Measurements from ENCODE around the gene SIL1. TPM values are rescaled to one million over a fixed set of nuclear protein-coding genes. Genes with fewer than 3 reads are reported as not detected.

SIL1 gene
- total and polyA plus RNA-seq, 2 of the 4 experiments (the other 2 are of a cell fraction) = 56.1 to 66.0 TPM

DNA sequence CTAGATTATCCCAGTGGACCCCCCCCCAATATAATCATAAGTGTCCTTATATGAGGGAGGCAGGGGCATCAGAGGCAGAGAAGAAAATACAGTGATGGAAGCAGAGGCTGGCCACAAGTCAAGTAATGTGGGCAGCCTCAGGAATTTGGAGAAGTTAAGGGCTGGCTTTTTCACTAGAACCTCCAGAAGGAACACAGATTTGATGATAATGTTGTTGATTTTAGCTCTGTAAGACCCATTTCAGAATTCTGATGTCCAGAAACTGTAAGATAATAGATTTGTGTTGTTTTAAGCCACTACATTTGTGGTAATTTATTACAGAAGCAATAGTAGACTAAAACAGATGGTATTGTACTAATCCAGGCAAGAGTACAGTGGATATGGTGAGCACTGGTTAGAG is 286.7 kb downstream of the SIL1 start:
- no peak overlapping the region for H3K4me3 ChIP-seq (ENCODE audit: insufficient read depth, low read depth, low read length)
- peaks cover 29% of the 10 kb centered on the region for H3K36me3 ChIP-seq (ENCODE audit: control insufficient read depth, insufficient read depth, low read length)
- H2BK5ac ChIP-seq (ENCODE audit: low read depth, low read length, poor library complexity, severe bottlenecking) = no peak overlapping the region
- in situ Hi-C loops (cut with MboI; ENCODE audit: low sequenced_read_pairs) = no loop called here
- ChIA-PET POLR2A (ENCODE audit: unreplicated experiment) (no interaction called here), CTCF (no interaction called here)
- no peaks in the 10 kb centered on the region; the same call in 1 of the 2 replicates for H3K4me1 ChIP-seq (ENCODE audit: control insufficient read depth, insufficient read depth, low read length)
- peak; percentile 49; the same call in 1 of the 2 replicates for ATAC-seq (ENCODE audit: low read depth)
- H3K9ac ChIP-seq (ENCODE audit: low read depth, low read length) = no peak overlapping the region
- H2BK120ac ChIP-seq (ENCODE audit: low read depth, low read length) = no peak overlapping the region
- H4K8ac ChIP-seq (ENCODE audit: low read depth in 2 of 2, low read length in 2 of 2) = no peak overlapping the region
- no peak overlapping the region for H2AFZ ChIP-seq (replicated peaks; ENCODE audit: low read length, poor library complexity)
- no peak overlapping the region for H4K91ac ChIP-seq (ENCODE audit: insufficient read depth, low read depth, low read length)
- DNase-seq = no peak
- no peak overlapping the region for H2BK15ac ChIP-seq (ENCODE audit: low read depth, low read length)
- peaks cover 26 to 67% of the 10 kb centered on the region in 2 experiments for H3K79me1 ChIP-seq (ENCODE audit: low read depth in 1 of 2, low read length in 2 of 2)
- no peak overlapping the region for H3K4me2 ChIP-seq (ENCODE audit: low read depth, low read length)
- H3K27ac ChIP-seq (ENCODE audit: insufficient read depth, low read length) = no peak overlapping the region
- H2AK9ac ChIP-seq (replicated peaks; ENCODE audit: low read depth, low read length, poor library complexity) = no peak overlapping the region
- H4K5ac ChIP-seq (ENCODE audit: low read depth, low read length) = no peak overlapping the region
- BruUV-seq (replicated peaks) = no TSS peak
- no peak overlapping the region for H3K14ac ChIP-seq (replicated peaks; ENCODE audit: low read depth, low read length)
- H3K27me3 ChIP-seq (ENCODE audit: control insufficient read depth, insufficient read depth, low read length) = no peaks in the 10 kb centered on the region
- H3K23ac ChIP-seq (ENCODE audit: low read depth, low read length) = no peak overlapping the region
- peaks cover 2% of the 10 kb centered on the region for H3K9me3 ChIP-seq (ENCODE audit: control insufficient read depth, insufficient read depth, low read length)
- H2AK5ac ChIP-seq (ENCODE audit: low read depth, low read length) = no peak overlapping the region
- H3K18ac ChIP-seq (ENCODE audit: low read depth, low read length) = no peak overlapping the region
- TF ChIP-seq, protein P1, sequence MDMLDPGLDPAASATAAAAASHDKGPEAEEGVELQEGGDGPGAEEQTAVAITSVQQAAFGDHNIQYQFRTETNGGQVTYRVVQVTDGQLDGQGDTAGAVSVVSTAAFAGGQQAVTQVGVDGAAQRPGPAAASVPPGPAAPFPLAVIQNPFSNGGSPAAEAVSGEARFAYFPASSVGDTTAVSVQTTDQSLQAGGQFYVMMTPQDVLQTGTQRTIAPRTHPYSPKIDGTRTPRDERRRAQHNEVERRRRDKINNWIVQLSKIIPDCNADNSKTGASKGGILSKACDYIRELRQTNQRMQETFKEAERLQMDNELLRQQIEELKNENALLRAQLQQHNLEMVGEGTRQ (IDR thresholded peaks at IDR 0.05; ENCODE audit: low read depth, low read length) = no peak
- TF ChIP-seq CEBPB (IDR thresholded peaks at IDR 0.05; ENCODE audit: low read depth, low read length) = no peak
- no peak for TF ChIP-seq MXI1 (IDR thresholded peaks at IDR 0.05; ENCODE audit: borderline replicate concordance, low read depth, low read length)
- no peak for TF ChIP-seq RCOR1 (IDR thresholded peaks at IDR 0.05; ENCODE audit: insufficient replicate concordance, low read length)
- TF ChIP-seq, protein P2, sequence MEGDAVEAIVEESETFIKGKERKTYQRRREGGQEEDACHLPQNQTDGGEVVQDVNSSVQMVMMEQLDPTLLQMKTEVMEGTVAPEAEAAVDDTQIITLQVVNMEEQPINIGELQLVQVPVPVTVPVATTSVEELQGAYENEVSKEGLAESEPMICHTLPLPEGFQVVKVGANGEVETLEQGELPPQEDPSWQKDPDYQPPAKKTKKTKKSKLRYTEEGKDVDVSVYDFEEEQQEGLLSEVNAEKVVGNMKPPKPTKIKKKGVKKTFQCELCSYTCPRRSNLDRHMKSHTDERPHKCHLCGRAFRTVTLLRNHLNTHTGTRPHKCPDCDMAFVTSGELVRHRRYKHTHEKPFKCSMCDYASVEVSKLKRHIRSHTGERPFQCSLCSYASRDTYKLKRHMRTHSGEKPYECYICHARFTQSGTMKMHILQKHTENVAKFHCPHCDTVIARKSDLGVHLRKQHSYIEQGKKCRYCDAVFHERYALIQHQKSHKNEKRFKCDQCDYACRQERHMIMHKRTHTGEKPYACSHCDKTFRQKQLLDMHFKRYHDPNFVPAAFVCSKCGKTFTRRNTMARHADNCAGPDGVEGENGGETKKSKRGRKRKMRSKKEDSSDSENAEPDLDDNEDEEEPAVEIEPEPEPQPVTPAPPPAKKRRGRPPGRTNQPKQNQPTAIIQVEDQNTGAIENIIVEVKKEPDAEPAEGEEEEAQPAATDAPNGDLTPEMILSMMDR (conservative IDR thresholded peaks at IDR 0.05; ENCODE audit: low read depth, low read length) = no peak
- TF ChIP-seq RAD21 (IDR thresholded peaks at IDR 0.05; ENCODE audit: low read length) = no peak
- TF ChIP-seq NFE2L2 (IDR thresholded peaks at IDR 0.05; ENCODE audit: low read depth, low read length) = no peak
- TF ChIP-seq POLR2A (IDR thresholded peaks at IDR 0.05; ENCODE audit: low read depth, low read length) = no peak
- TF ChIP-seq FOS (IDR thresholded peaks at IDR 0.05; ENCODE audit: low read depth, low read length) = no peak
- TF ChIP-seq MAFK (IDR thresholded peaks at IDR 0.05; ENCODE audit: low read depth, low read length) = no peak
- no peak for TF ChIP-seq BHLHE40 (IDR thresholded peaks at IDR 0.05; ENCODE audit: low read depth, low read length)
- TF ChIP-seq, protein P3, sequence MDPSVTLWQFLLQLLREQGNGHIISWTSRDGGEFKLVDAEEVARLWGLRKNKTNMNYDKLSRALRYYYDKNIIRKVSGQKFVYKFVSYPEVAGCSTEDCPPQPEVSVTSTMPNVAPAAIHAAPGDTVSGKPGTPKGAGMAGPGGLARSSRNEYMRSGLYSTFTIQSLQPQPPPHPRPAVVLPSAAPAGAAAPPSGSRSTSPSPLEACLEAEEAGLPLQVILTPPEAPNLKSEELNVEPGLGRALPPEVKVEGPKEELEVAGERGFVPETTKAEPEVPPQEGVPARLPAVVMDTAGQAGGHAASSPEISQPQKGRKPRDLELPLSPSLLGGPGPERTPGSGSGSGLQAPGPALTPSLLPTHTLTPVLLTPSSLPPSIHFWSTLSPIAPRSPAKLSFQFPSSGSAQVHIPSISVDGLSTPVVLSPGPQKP (IDR thresholded peaks at IDR 0.05; ENCODE audit: borderline replicate concordance, low read depth, low read length) = no peak
- no peak for TF ChIP-seq CHD1 (IDR thresholded peaks at IDR 0.05; ENCODE audit: low read depth, low read length)
- no peak for TF ChIP-seq SMC3 (IDR thresholded peaks at IDR 0.05; ENCODE audit: low read depth, low read length)
- TF ChIP-seq RFX5 (IDR thresholded peaks at IDR 0.05; ENCODE audit: low read depth, low read length) = no peak
- TF ChIP-seq MAZ (IDR thresholded peaks at IDR 0.05; ENCODE audit: borderline replicate concordance, low read depth, low read length) = no peak
- H4K20me1 ChIP-seq (ENCODE audit: insufficient read depth, low read length) = no peaks in the 10 kb centered on the region; the same call in 1 of the 2 replicates
- intact Hi-C loops (cut with micrococcal nuclease) = no loop called here
- H3K9me1 ChIP-seq (ENCODE audit: insufficient read depth, low read length) = peaks cover 4% of the 10 kb centered on the region; the same call in 1 of the 2 replicates
- H3K4ac ChIP-seq (ENCODE audit: low read depth, low read length) = no peak overlapping the region
- H3K56ac ChIP-seq (ENCODE audit: extremely low read depth, insufficient read depth, low read length) = no peak overlapping the region
- dilution Hi-C loops (cut with HindIII; ENCODE audit: low sequenced_read_pairs, unreplicated experiment) = no loop called here
- H2BK20ac ChIP-seq (ENCODE audit: low read depth, low read length) = no peak overlapping the region
